ENCODE measurements around the gene BTNL9. TPM values are rescaled to one million over a fixed set of nuclear protein-coding genes. Genes with fewer than 3 reads are reported as not detected.

The BTNL9 gene
- total RNA-seq, 1 experiment from 2014 or later: 5.0 TPM

DNA sequence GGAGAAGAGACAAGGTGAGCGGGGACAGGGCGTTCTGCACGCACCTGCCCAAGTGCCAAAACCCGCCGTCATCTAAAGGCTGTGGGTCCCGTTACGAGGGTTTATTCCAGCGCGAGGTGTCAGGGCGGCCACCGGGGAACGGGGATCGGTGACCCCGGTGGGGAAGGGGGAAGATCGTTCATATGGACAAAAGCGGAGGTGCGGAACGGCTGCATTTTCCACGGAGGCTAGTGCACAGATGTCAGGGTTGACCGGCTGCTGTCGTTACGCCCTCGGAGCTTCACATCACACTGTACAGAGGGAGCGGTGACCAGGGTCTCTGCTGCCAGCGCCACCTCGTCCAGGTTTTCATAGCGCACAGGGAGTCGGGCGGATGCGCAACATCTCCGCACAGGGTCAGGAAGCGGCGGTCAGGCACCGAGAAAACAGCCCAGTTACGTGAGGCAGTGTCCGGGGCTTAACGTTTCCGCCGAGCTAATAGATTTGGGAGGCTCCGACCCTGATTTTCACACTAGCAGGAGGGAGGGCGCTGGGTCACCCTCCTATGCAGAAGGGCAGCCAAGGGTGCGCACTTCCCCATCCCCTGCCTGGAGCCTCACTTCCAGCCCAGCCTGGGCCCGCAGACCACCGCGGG lies 13.5 kb downstream of the BTNL9 start:
- peaks cover 21% of the 10 kb centered on the region for H3K4me1 Mint-ChIP-seq (ENCODE audit: low read depth, unreplicated experiment)
- TF ChIP-seq, protein P1, sequence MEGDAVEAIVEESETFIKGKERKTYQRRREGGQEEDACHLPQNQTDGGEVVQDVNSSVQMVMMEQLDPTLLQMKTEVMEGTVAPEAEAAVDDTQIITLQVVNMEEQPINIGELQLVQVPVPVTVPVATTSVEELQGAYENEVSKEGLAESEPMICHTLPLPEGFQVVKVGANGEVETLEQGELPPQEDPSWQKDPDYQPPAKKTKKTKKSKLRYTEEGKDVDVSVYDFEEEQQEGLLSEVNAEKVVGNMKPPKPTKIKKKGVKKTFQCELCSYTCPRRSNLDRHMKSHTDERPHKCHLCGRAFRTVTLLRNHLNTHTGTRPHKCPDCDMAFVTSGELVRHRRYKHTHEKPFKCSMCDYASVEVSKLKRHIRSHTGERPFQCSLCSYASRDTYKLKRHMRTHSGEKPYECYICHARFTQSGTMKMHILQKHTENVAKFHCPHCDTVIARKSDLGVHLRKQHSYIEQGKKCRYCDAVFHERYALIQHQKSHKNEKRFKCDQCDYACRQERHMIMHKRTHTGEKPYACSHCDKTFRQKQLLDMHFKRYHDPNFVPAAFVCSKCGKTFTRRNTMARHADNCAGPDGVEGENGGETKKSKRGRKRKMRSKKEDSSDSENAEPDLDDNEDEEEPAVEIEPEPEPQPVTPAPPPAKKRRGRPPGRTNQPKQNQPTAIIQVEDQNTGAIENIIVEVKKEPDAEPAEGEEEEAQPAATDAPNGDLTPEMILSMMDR (IDR thresholded peaks at IDR 0.05; ENCODE audit: unreplicated experiment): no peak
- BruUV-seq (replicated peaks): no TSS peak
- intact Hi-C loops (cut with micrococcal nuclease; ENCODE audit: unreplicated experiment): no loop called here
- peaks cover 11% of the 10 kb centered on the region for H3K27me3 Mint-ChIP-seq (ENCODE audit: unreplicated experiment)
- H3K36me3 Mint-ChIP-seq (ENCODE audit: insufficient read depth, unreplicated experiment): peaks cover 15% of the 10 kb centered on the region
- H3K4me3 Mint-ChIP-seq (ENCODE audit: low read depth, unreplicated experiment): peak overlapping the region; percentile 76
- no peak for DNase-seq
- H3K27ac Mint-ChIP-seq (ENCODE audit: unreplicated experiment): peak overlapping the region; percentile 9
- no peaks in the 10 kb centered on the region for H3K9me3 Mint-ChIP-seq (ENCODE audit: low read depth, unreplicated experiment)
- CTCF ChIA-PET: no interaction called here

DNA sequence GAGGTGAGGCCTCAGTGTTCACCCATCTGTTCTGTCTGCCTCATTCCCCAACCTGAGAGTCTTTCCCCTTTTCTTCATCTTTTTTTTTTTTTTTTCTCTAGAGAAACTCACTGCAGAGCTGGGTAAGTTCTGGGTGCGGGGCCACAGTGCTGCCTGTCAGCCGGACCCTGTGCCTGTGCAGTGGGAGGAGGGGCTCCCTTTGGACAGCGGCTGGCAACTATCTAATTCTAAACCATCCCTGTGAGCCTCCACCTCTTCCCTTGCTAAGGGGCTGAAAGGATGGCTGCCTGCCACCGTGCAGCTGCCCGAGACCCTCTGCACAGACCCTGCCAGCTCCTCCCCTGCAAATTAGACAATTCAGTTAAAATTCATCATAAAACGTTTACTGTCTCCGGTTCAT lies 14.1 kb downstream of the BTNL9 start:
- Mint-ChIP-seq H3K4me3 (ENCODE audit: low read depth, unreplicated experiment) (peak overlapping the region; percentile 76), H3K27ac (ENCODE audit: unreplicated experiment) (no peak overlapping the region), H3K4me1 (ENCODE audit: low read depth, unreplicated experiment) (peaks cover 21% of the 10 kb centered on the region), H3K36me3 (ENCODE audit: insufficient read depth, unreplicated experiment) (peaks cover 15% of the 10 kb centered on the region), H3K27me3 (ENCODE audit: unreplicated experiment) (peaks cover 13% of the 10 kb centered on the region), H3K9me3 (ENCODE audit: low read depth, unreplicated experiment) (no peaks in the 10 kb centered on the region)
- BruUV-seq (replicated peaks): no TSS peak
- no peak for DNase-seq
- TF ChIP-seq, protein P1 (IDR thresholded peaks at IDR 0.05; ENCODE audit: unreplicated experiment): no peak
- intact Hi-C loops (cut with micrococcal nuclease; ENCODE audit: unreplicated experiment): no loop called here
- CTCF ChIA-PET: interaction anchor here (0.8 kb wide), 1 partner anchor 188 kb away, joined by 3 read pairs; no protein-coding TSS in a partner anchor

DNA sequence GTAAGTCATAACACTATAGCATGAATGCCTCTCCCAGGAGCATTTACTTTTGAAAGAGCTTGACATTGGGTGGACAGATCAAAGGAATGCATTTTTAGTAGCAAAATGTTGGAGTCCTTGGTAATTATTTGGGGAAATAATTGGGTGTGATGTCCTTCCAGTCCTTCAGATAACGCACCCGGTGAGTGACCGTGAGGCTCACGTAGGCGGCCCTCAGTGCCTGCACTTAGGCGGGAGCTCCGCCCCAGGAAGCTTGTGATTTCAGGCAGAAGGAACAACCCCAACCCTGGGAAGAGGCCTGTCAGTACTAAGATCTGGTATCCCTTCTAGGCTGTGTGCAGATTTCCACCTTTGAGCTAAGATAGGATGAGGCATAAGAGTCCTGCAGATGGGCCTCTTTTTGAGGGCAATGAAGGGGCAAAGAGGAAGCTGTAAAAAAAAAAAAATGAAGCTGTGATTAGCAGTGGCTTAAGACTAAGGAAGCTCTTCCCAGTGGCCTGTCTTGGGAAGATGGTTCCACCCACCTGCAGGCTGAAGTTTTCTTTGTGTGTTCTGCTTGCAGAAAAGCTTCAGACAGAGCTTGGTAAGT lies 14.9 kb downstream of the BTNL9 start:
- no TSS peak for BruUV-seq (replicated peaks)
- peaks cover 21% of the 10 kb centered on the region for H3K4me1 Mint-ChIP-seq (ENCODE audit: low read depth, unreplicated experiment)
- no peak for DNase-seq
- no peak overlapping the region for H3K27ac Mint-ChIP-seq (ENCODE audit: unreplicated experiment)
- no peak overlapping the region for H3K4me3 Mint-ChIP-seq (ENCODE audit: low read depth, unreplicated experiment)
- peaks cover 13% of the 10 kb centered on the region for H3K27me3 Mint-ChIP-seq (ENCODE audit: unreplicated experiment)
- TF ChIP-seq, protein P1 (IDR thresholded peaks at IDR 0.05; ENCODE audit: unreplicated experiment): no peak
- no peaks in the 10 kb centered on the region for H3K9me3 Mint-ChIP-seq (ENCODE audit: low read depth, unreplicated experiment)
- peaks cover 15% of the 10 kb centered on the region for H3K36me3 Mint-ChIP-seq (ENCODE audit: insufficient read depth, unreplicated experiment)
- intact Hi-C loops (cut with micrococcal nuclease; ENCODE audit: unreplicated experiment): no loop called here
- CTCF ChIA-PET: interaction anchor here (0.8 to 1.2 kb wide), 3 partner anchors 88 to 443 kb away, joined by 3 read pairs; no protein-coding TSS in a partner anchor

DNA sequence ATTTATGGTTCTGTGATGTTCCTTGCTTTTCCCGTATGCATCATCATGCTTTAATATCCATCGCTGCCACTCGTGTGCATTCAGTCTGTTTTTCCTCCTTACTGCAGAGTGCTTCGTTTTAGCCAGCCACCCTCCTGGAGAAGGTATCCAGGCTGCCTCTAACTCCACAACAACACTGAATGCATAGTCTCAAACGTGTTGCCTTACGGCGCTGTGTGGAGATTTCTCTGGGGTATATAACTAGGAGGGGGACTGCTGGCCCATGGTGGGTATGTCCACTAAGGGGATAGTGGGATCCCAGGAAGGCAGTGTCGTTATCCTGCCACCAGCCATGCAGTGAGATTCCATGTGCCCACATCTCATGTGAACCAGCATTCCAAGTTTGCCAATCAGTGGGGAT lies 16.4 kb downstream of the BTNL9 start:
- CTCF ChIA-PET: no interaction called here
- Mint-ChIP-seq H3K9me3 (ENCODE audit: low read depth, unreplicated experiment) (no peaks in the 10 kb centered on the region), H3K4me3 (ENCODE audit: low read depth, unreplicated experiment) (no peak overlapping the region), H3K27me3 (ENCODE audit: unreplicated experiment) (peaks cover 13% of the 10 kb centered on the region), H3K27ac (ENCODE audit: unreplicated experiment) (no peak overlapping the region), H3K4me1 (ENCODE audit: low read depth, unreplicated experiment) (peaks cover 21% of the 10 kb centered on the region), H3K36me3 (ENCODE audit: insufficient read depth, unreplicated experiment) (peaks cover 15% of the 10 kb centered on the region)
- intact Hi-C loops (cut with micrococcal nuclease; ENCODE audit: unreplicated experiment): no loop called here
- no TSS peak for BruUV-seq (replicated peaks)
- TF ChIP-seq, protein P1 (IDR thresholded peaks at IDR 0.05; ENCODE audit: unreplicated experiment): no peak
- no peak for DNase-seq

Data from Calu3 (cell line).